Right lobe of liver (tissue), 6 donors: ENCODE data around the gene PYGB. TPM values are rescaled to one million over a fixed set of nuclear protein-coding genes. Genes with fewer than 3 reads are reported as not detected.
A peak's percentile ranks its signal among the peaks of the same experiment; 100 is the strongest.

ENCODE experiments used
- ATAC-seq, 4 donors: fragments of 200-7000 bp; cut with Tn5 transposase; one replicate each; pipeline ENCODE4 v1.9.1; 2020; ENCODE audit warnings: mild to moderate bottlenecking in 4 of 4, moderate library complexity in 4 of 4
- DNase-seq, 3 donors: peaks; one replicate each; pipeline ENCODE4 v3.0.0-alpha.2; 2020
- H3K27ac ChIP-seq, 3 donors: fragments of 200-600 bp; one replicate each; pipeline ENCODE4 v1.8.0; 2022
- H3K27me3 ChIP-seq, 2 donors: fragments of 200-600 bp; one replicate each; pipeline ENCODE4 v1.8.0; 2022
- H3K36me3 ChIP-seq, 4 donors: fragments of 200-600 bp; sonication (generic) in 1 of 4; one replicate each; pipeline versions ENCODE4 v1.5.1 to v1.8.0; 2017 to 2022; ENCODE audit warnings: control low read depth in 1 of 4
- H3K4me1 ChIP-seq, 4 donors: fragments of 200-600 bp; sonication (generic) in 1 of 4; one replicate each; pipeline versions ENCODE4 v1.5.1 to v1.8.0; 2017 to 2022; ENCODE audit warnings: control low read depth in 1 of 4
- H3K4me3 ChIP-seq, 3 donors: fragments of 200-600 bp; one replicate each; pipeline ENCODE4 v1.8.0; 2022
- H3K9me3 ChIP-seq, 4 donors: fragments of 200-600 bp; sonication (generic) in 1 of 4; one replicate each; pipeline versions ENCODE4 v1.5.1 to v1.8.0; 2017 to 2022; ENCODE audit warnings: control low read depth in 1 of 4
- POLR2A ChIP-seq: fragments of 450-650 bp; IDR thresholded peaks from one replicate; pipeline ENCODE4 v1.6.1; 2017; ENCODE audit warnings: antibody characterized with exemption, mild to moderate bottlenecking
- WGBS: methylation state at CpG from one replicate; pipeline ENCODE4 v1.1.6; 2018; ENCODE audit warnings: low coverage, low lambda C conversion rate; ENCODE audit not compliant: insufficient coverage; ENCODE audit errors: missing lambda C conversion rate; 5-methylcytosine and 5-hydroxymethylcytosine counted together
- intact Hi-C, 2 donors: fragments of 100-400 bp; cut with DNase I; formaldehyde crosslinking; loops; one replicate each; pipeline versions ENCODE4 v1.11.2 to v1.14.1; 2022
- total RNA-seq, 6 experiments: library from RNA; depleted of rRNA in 2 of 6; stranded (reverse); fragments of >200 nt in 2 of 6; fragmentation: NEBNext Ultra II Directional in 3 of 6; extraction: Animal tissue kit (Norgen Biotek cat#: 25700) in 3 of 6; gene quantifications; one replicate each; pipeline versions ENCODE4 v1.1.0 to v1.2.4, GENCODE V29; 2016 to 2023
- TF ChIP-seq, protein P1 (sequence below), 4 donors: fragments of 200-600 bp in 3 of 4; fragments of 450-650 bp in 1 of 4; IDR thresholded peaks; one replicate each; pipeline versions ENCODE4 v1.5.1 to v1.8.0; 2016 to 2022; ENCODE audit warnings: antibody characterized with exemption in 4 of 4, mild to moderate bottlenecking in 2 of 4
- donor health status: DM: no; HTN: yes; CAD: no.
- donor health status: DM: no; HTN: no; CAD: no.
- donor health status: DM: no; HTN: no; CAD: no.
- donor health status: DM: no; HTN: yes; CAD: no.
- donor health status: DM: no; HTN: yes; CAD: no.

PYGB gene
- total RNA-seq, 6 experiments from 2014 or later = 6.6 to 27.4 (median 13.2) TPM

DNA sequence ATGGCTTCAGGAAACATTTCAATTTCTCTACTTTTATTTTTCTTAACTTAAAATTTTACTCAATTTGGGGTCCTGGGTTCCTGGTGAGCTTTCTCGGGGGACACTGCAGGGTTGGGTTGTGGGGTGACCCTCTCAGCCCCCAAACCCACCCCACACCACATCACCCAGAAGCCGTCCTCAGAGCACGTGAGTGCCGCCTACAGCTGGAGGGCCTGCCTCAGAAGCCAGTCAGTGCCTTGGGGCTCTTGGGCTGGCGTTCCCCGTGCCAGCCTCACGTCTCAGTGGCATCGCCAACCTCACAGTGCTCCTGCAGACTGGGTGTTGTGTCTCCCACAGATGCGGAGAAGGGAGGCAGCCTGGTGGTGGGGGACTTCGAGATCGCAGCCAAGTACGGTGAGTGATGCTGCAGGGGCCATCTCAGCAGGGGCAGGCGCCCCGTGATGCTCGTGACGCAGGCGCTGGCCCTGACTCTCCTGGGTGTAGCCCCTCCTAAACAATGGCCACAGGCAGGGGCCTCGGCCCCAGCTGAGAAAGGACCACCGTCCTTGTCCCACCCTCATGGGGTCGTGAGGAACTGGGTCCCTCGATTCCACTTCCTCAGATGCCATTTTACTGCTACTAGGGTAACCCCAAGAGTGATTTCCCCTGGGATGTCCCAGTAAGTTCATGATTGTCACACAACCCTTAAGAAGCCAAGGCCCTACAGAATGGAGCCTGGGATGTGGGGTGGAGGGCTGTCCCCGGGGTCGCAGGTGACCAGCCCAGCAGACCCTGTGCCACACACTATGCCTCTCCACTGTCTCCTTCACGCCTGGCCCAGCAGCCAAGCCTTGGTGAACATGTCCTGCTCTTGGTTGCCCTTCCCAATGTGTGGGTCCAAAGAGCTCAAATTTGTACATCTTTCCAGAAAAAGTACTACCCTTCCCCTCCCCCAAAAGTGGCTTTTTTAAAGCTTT lies 23.8 kb upstream of the PYGB start:
- ATAC-seq (no peak), DNase-seq (no peak)
- Histone ChIP-seq H3K9me3 (no peaks in the 10 kb centered on the region), H3K27ac (no peak overlapping the region), H3K27me3 (no peaks in the 10 kb centered on the region), H3K36me3 (no peaks in the 10 kb centered on the region), H3K4me3 (no peak overlapping the region), H3K4me1 (peaks cover 0 to 20% (median 9%) of the 10 kb centered on the region in 4 donors)
- intact Hi-C loops = loop anchor here in 1 of 2 donors (10.0 kb wide), 1 partner anchor 71 kb away; no protein-coding TSS in a partner anchor
- WGBS = 97% methylated on average over 5 of the region's 24 CpGs
- TF ChIP-seq POLR2A = no peak
- TF ChIP-seq, protein P1, sequence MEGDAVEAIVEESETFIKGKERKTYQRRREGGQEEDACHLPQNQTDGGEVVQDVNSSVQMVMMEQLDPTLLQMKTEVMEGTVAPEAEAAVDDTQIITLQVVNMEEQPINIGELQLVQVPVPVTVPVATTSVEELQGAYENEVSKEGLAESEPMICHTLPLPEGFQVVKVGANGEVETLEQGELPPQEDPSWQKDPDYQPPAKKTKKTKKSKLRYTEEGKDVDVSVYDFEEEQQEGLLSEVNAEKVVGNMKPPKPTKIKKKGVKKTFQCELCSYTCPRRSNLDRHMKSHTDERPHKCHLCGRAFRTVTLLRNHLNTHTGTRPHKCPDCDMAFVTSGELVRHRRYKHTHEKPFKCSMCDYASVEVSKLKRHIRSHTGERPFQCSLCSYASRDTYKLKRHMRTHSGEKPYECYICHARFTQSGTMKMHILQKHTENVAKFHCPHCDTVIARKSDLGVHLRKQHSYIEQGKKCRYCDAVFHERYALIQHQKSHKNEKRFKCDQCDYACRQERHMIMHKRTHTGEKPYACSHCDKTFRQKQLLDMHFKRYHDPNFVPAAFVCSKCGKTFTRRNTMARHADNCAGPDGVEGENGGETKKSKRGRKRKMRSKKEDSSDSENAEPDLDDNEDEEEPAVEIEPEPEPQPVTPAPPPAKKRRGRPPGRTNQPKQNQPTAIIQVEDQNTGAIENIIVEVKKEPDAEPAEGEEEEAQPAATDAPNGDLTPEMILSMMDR (IDR thresholded peaks at IDR 0.05) = no peak

DNA sequence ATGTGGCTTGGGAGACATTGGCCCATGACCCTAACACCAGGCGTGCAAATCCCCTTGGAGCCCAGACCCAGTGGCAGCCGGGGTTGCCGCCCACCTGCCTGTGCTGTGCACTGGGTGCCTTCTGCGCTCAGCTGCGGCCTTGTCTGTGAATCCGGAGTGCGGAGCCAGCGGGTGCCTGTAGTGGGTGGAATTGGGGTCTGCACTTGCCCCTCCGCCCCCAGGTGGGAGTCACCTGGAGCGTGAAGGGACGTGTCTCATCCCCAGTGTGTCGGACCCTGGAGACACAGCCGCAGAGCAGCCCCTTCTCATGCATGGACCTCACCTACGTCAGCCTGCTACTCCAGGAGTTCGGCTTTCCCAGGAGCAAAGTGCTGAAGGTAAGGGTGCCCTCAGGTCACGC lies 22.9 kb upstream of the PYGB start:
- DNase-seq (no peak), ATAC-seq (no peak)
- 90% methylated on average over 2 of the region's 16 CpGs for whole genome bisulfite sequencing
- H3K27ac ChIP-seq = no peak overlapping the region
- H3K9me3 ChIP-seq = no peaks in the 10 kb centered on the region
- H3K4me3 ChIP-seq = no peak overlapping the region
- TF ChIP-seq, protein P1 (IDR thresholded peaks at IDR 0.05) = no peak
- no peak for TF ChIP-seq POLR2A
- intact Hi-C loops = loop anchor here in 1 of 2 donors (10.0 kb wide), 1 partner anchor 70 kb away; no protein-coding TSS in a partner anchor
- no peaks in the 10 kb centered on the region for H3K36me3 ChIP-seq
- H3K27me3 ChIP-seq = no peaks in the 10 kb centered on the region
- peaks cover 0 to 20% (median 9%) of the 10 kb centered on the region in 4 donors for H3K4me1 ChIP-seq

DNA sequence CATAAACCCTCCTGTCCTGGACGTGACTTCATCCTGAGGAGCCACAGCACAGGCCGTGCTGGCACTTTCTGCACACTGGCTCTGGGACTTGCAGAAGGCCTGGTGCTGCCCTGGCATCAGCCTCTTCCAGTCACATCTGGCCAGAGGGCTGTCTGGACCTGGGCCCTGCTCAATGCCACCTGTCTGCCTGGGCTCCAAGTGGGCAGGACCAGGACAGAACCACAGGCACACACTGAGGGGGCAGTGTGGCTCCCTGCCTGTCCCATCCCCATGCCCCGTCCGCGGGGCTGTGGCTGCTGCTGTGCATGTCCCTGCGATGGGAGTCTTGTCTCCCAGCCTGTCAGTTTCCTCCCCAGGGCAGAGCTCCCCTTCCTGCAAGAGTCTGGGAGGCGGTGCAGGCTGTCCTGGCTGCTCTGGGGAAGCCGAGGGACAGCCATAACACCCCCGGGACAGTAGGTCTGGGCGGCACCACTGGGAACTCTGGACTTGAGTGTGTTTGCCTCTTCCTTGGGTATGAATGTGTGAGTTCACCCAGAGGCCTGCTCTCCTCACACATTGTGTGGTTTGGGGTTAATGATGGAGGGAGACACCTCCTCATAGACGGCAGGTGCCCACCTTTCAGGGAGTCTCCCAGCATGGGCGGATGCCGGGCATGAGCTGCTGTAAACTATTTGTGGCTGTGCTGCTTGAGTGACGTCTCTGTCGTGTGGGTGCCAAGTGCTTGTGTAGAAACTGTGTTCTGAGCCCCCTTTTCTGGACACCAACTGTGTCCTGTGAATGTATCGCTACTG lies 22.0 kb upstream of the PYGB start:
- ATAC-seq (no peak), DNase-seq (no peak)
- Histone ChIP-seq H3K36me3 (no peaks in the 10 kb centered on the region), H3K9me3 (no peaks in the 10 kb centered on the region), H3K27me3 (no peaks in the 10 kb centered on the region), H3K4me3 (no peak overlapping the region), H3K4me1 (peaks cover 0 to 20% (median 9%) of the 10 kb centered on the region in 4 donors), H3K27ac (no peak overlapping the region)
- intact Hi-C loops = loop anchor here in 1 of 2 donors (10.0 kb wide), 1 partner anchor 69 kb away; no protein-coding TSS in a partner anchor
- no peak for TF ChIP-seq POLR2A
- TF ChIP-seq, protein P1 (IDR thresholded peaks at IDR 0.05) = no peak
- no CpG with 5 or more reads among the region's 16 CpGs for WGBS

DNA sequence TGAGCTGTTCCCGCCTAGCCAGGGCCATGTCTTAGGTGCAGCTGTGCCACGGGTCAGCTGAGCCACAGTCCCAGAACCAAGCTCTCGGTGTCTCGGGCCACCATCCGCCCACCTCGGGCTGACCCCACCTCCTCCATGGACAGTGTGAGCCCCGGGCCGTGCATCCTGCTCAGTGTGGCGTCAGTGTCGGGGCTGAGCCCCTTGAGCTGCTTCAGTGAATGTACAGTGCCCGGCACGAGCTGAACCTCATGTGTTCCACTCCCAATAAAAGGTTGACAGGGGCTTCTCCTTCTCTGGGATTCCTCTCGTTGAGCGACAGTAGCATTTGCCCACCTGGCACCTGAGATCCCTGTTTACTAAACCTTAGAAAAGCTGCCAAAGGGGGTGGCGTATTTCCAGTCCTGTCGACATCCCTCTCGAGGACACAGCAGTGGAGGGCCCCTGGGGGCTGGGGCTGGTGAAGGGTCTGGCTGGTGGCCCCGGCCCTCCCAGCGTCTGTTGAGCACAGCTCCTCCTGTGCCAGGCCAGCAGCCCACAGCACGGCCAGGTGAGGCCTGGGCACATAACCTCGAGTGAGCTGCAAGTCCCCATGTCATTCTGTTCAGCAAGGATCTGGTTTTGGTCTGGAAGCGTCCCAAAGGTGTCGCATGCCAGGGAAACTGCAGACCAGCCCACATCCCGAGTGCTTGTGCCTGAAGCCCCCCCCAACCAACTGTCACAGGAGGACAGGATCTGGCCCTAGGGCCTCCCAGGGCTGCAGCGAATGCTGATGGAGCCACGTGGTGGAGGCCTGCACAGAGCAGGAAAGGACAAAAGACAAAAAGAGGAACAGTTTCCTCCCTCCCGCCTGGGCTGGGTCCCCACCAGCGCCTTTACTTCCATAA lies 21.2 kb upstream of the PYGB start:
- no peak for TF ChIP-seq POLR2A
- TF ChIP-seq, protein P1 (IDR thresholded peaks at IDR 0.05) = no peak
- DNase-seq (peak in 2 of 3 donors; percentile 68 to 74), ATAC-seq (peak; percentile 56 to 78 (median 72))
- Histone ChIP-seq H3K36me3 (no peaks in the 10 kb centered on the region), H3K27me3 (no peaks in the 10 kb centered on the region), H3K27ac (peak overlapping the region in 2 of 3 donors; percentile 33 to 38), H3K9me3 (no peaks in the 10 kb centered on the region), H3K4me3 (no peak overlapping the region), H3K4me1 (peaks cover 0 to 20% (median 9%) of the 10 kb centered on the region in 4 donors)
- WGBS = 15% methylated on average over 6 of the region's 28 CpGs
- intact Hi-C loops = loop anchor here in 1 of 2 donors (10.0 kb wide), 1 partner anchor 68 kb away; no protein-coding TSS in a partner anchor
